Natural killer cell (primary cell): ENCODE data around the gene KRT85. TPM values are rescaled to one million over a fixed set of nuclear protein-coding genes. Genes with fewer than 3 reads are reported as not detected.

Experiments
- ATAC-seq, 3 donors: fragments of 150-1000 bp in 2 of 3; fragments of 200-7000 bp in 1 of 3; cut with Tn5 transposase; 1 replicate in 1 of 3; 2 replicates in 2 of 3; pipeline ENCODE4 v1.10.0; 2021; ENCODE audit warnings: mild to moderate bottlenecking in 2 of 3, moderate library complexity in 2 of 3
- DNase-seq, 2 donors: peaks; one replicate each; pipeline versions ENCODE4 v3.0.0 to v3.0.0-alpha.2; 2013 to 2021; ENCODE audit warnings: mixed read lengths in 1 of 2
- H3K27ac ChIP-seq: one replicate; pipeline ENCODE4 v1.5.1; 2013; ENCODE audit warnings: mild to moderate bottlenecking, low read length
- H3K27me3 ChIP-seq: one replicate; pipeline ENCODE4 v1.6.1; 2013; ENCODE audit warnings: low read length; ENCODE audit not compliant: control insufficient read depth, insufficient read depth
- H3K36me3 ChIP-seq: one replicate; pipeline ENCODE4 v1.6.1; 2013; ENCODE audit warnings: low read length; ENCODE audit not compliant: control insufficient read depth, insufficient read depth
- H3K4me1 ChIP-seq: one replicate; pipeline ENCODE4 v1.6.1; 2013; ENCODE audit warnings: low read length; ENCODE audit not compliant: control insufficient read depth, insufficient read depth
- H3K4me3 ChIP-seq: one replicate; pipeline ENCODE4 v1.5.1; 2013; ENCODE audit warnings: low read length
- H3K9me3 ChIP-seq: one replicate; pipeline ENCODE4 v1.6.1; 2013; ENCODE audit warnings: low read length; ENCODE audit not compliant: control insufficient read depth, insufficient read depth
- H3K27ac Mint-ChIP-seq, 2 donors: one replicate each; pipeline ENCODE4 v1.8.0; 2022; ENCODE audit warnings: mild to moderate bottlenecking in 2 of 2, mixed read lengths in 2 of 2, moderate library complexity in 1 of 2
- H3K27me3 Mint-ChIP-seq, 2 donors: one replicate each; pipeline ENCODE4 v1.8.0; 2022; ENCODE audit warnings: low read depth in 2 of 2, mixed read lengths in 2 of 2
- H3K36me3 Mint-ChIP-seq: one replicate; pipeline ENCODE4 v1.8.0; 2022; ENCODE audit warnings: mixed read lengths
- H3K4me1 Mint-ChIP-seq, 2 donors: one replicate each; pipeline ENCODE4 v1.8.0; 2022; ENCODE audit warnings: mixed read lengths in 2 of 2
- H3K4me3 Mint-ChIP-seq: one replicate; pipeline ENCODE4 v1.8.0; 2022; ENCODE audit warnings: mild to moderate bottlenecking, moderate library complexity, mixed read lengths
- H3K9me3 Mint-ChIP-seq, 2 donors: one replicate each; pipeline ENCODE4 v1.8.0; 2022; ENCODE audit warnings: mixed read lengths in 2 of 2
- CTCF ChIP-seq: fragments of 200-600 bp; IDR thresholded peaks from one replicate; pipeline ENCODE4 v1.8.0; 2022; ENCODE audit warnings: antibody characterized with exemption
- WGBS: methylation state at CpG from one replicate; pipeline ENCODE4 v1.1.7; 2013; ENCODE audit warnings: missing lambda C conversion rate; ENCODE audit not compliant: insufficient coverage; 5-methylcytosine and 5-hydroxymethylcytosine counted together
- intact Hi-C: fragments of 100-400 bp; cut with micrococcal nuclease; formaldehyde crosslinking; loops from one replicate; pipeline ENCODE4 v1.14.2; 2022
- total RNA-seq, 4 donors: library from RNA; stranded (reverse); fragments of 120-200 nt in 1 of 4; gene quantifications; one replicate each; pipeline versions ENCODE4 v1.2.3 to v1.2.4, GENCODE V29; 2013 to 2022

Gene KRT85
- total RNA-seq, 3 donors from 2014 or later (not counting 1 experiment from before 2014, with no cell fraction given) = not detected

GRCh38 chr12:52400906-52401305 is 33.6 kb upstream of the KRT85 start:
- Mint-ChIP-seq H3K27ac (no peak overlapping the region), H3K4me3 (no peak overlapping the region), H3K9me3 (no peaks in the 10 kb centered on the region), H3K27me3 (peaks cover 18 to 20% of the 10 kb centered on the region in 2 donors), H3K36me3 (no peaks in the 10 kb centered on the region), H3K4me1 (peaks cover 0 to 6% of the 10 kb centered on the region in 2 donors)
- Histone ChIP-seq H3K27ac (no peak overlapping the region), H3K4me1 (no peaks in the 10 kb centered on the region), H3K36me3 (no peaks in the 10 kb centered on the region), H3K4me3 (no peak overlapping the region), H3K27me3 (no peaks in the 10 kb centered on the region), H3K9me3 (no peaks in the 10 kb centered on the region)
- no peak for TF ChIP-seq CTCF
- ATAC-seq = no peak
- intact Hi-C loops = no loop called here
- 82% methylated on average over 9 of the region's 9 CpGs for WGBS
- no peak for DNase-seq

GRCh38 chr12:52399756-52400155 is 32.5 kb upstream of the KRT85 start:
- H3K27ac ChIP-seq = no peak overlapping the region
- peaks cover 18 to 20% of the 10 kb centered on the region in 2 donors for H3K27me3 Mint-ChIP-seq
- H3K4me1 ChIP-seq = no peaks in the 10 kb centered on the region
- TF ChIP-seq CTCF = no peak
- H3K4me3 Mint-ChIP-seq = no peak overlapping the region
- no peak overlapping the region for H3K4me3 ChIP-seq
- H3K36me3 Mint-ChIP-seq = no peaks in the 10 kb centered on the region
- WGBS = 95% methylated on average over 16 of the region's 16 CpGs
- H3K36me3 ChIP-seq = no peaks in the 10 kb centered on the region
- peaks cover 0 to 6% of the 10 kb centered on the region in 2 donors for H3K4me1 Mint-ChIP-seq
- H3K9me3 Mint-ChIP-seq = no peaks in the 10 kb centered on the region
- H3K27me3 ChIP-seq = no peaks in the 10 kb centered on the region
- no peak for DNase-seq
- no peak for ATAC-seq
- no peak overlapping the region for H3K27ac Mint-ChIP-seq
- intact Hi-C loops = no loop called here
- no peaks in the 10 kb centered on the region for H3K9me3 ChIP-seq

GRCh38 chr12:52398176-52398575 is 30.9 kb upstream of the KRT85 start:
- H3K36me3 ChIP-seq = no peaks in the 10 kb centered on the region
- no peaks in the 10 kb centered on the region for H3K9me3 Mint-ChIP-seq
- H3K9me3 ChIP-seq = no peaks in the 10 kb centered on the region

More at GRCh38 chr12:52398176-52398575, 30.9 kb upstream of the KRT85 start:
- Histone ChIP-seq H3K27me3 (no peaks in the 10 kb centered on the region), H3K4me3 (no peak overlapping the region), H3K27ac (no peak overlapping the region), H3K4me1 (no peaks in the 10 kb centered on the region)
- ATAC-seq = no peak
- no peak for TF ChIP-seq CTCF
- H3K27ac Mint-ChIP-seq = no peak overlapping the region
- no peak overlapping the region for H3K4me3 Mint-ChIP-seq
- H3K4me1 Mint-ChIP-seq = peaks cover 0 to 6% of the 10 kb centered on the region in 2 donors
- 95% methylated on average over 1 of the region's 1 CpG for WGBS
- intact Hi-C loops = no loop called here
- no peak for DNase-seq
- no peaks in the 10 kb centered on the region for H3K36me3 Mint-ChIP-seq
- H3K27me3 Mint-ChIP-seq = peaks cover 18 to 20% of the 10 kb centered on the region in 2 donors
